Activated B cell treated with CpG ODN at 0.5 μM for 24 hours (primary cell): Measurements from ENCODE around the gene SPEM1. TPM values are rescaled to one million over a fixed set of nuclear protein-coding genes. Genes with fewer than 3 reads are reported as not detected.

Experiments used
- ATAC-seq: fragments of 200-7000 bp; cut with Tn5 transposase; one replicate; pipeline ENCODE4 v1.10.0; 2021; ENCODE audit warnings: low read depth, mild to moderate bottlenecking, moderate library complexity
- CTCF ChIA-PET: fragments of 350-600 bp; sonication (Branson Sonifier 250); formaldehyde crosslinking; loops from one replicate; lab custom pipeline; 2021; ENCODE audit warnings: antibody characterized with exemption; lab: Charles Lee
- POLR2A ChIA-PET: fragments of 350-600 bp; sonication (Branson Sonifier 250); formaldehyde crosslinking; loops from one replicate; lab custom pipeline; 2021; ENCODE audit warnings: antibody characterized with exemption; lab: Charles Lee
- DNase-seq: peaks from one replicate; pipeline ENCODE4 v3.0.0; 2022
- H3K27ac Mint-ChIP-seq: one replicate; pipeline ENCODE4 v1.8.0; 2020; ENCODE audit warnings: mixed read lengths
- H3K27me3 Mint-ChIP-seq: one replicate; pipeline ENCODE4 v1.8.0; 2021; ENCODE audit warnings: mixed read lengths
- H3K36me3 Mint-ChIP-seq: one replicate; pipeline ENCODE4 v1.8.0; 2021; ENCODE audit warnings: low read depth, mixed read lengths
- H3K4me1 Mint-ChIP-seq: one replicate; pipeline ENCODE4 v1.8.0; 2021; ENCODE audit warnings: mixed read lengths
- H3K4me3 Mint-ChIP-seq: one replicate; pipeline ENCODE4 v1.8.0; 2020; ENCODE audit warnings: mild to moderate bottlenecking, mixed read lengths
- H3K9me3 Mint-ChIP-seq: one replicate; pipeline ENCODE4 v1.8.0; 2020; ENCODE audit warnings: mixed read lengths
- intact Hi-C: fragments of 100-400 bp; cut with micrococcal nuclease; formaldehyde crosslinking; loops from one replicate; pipeline ENCODE4 v1.15.1; 2024
- total RNA-seq: library from RNA; stranded (reverse); gene quantifications from 2 replicates; pipeline ENCODE4 v1.2.3, GENCODE V29; 2022
- TF ChIP-seq, protein P1 (sequence below): fragments of 200-600 bp; IDR thresholded peaks from one replicate; pipeline ENCODE4 v1.8.0; 2022; ENCODE audit warnings: antibody characterized with exemption, mild to moderate bottlenecking

The SPEM1 gene
- total RNA-seq, 1 donor from 2014 or later = not detected

- intact Hi-C loops = loop anchor here (1.0 to 2.0 kb wide), 5 partner anchors 10 to 100 kb away; partner anchors contain the start of genes PLSCR3, POLR2A, TMEM102 and TMEM256
- CTCF ChIA-PET = interaction anchor here (1.4 kb wide), 1 partner anchor 29 kb away, joined by 4 read pairs; the partner anchor contains the start of gene TMEM95
- TF ChIP-seq, protein P1, sequence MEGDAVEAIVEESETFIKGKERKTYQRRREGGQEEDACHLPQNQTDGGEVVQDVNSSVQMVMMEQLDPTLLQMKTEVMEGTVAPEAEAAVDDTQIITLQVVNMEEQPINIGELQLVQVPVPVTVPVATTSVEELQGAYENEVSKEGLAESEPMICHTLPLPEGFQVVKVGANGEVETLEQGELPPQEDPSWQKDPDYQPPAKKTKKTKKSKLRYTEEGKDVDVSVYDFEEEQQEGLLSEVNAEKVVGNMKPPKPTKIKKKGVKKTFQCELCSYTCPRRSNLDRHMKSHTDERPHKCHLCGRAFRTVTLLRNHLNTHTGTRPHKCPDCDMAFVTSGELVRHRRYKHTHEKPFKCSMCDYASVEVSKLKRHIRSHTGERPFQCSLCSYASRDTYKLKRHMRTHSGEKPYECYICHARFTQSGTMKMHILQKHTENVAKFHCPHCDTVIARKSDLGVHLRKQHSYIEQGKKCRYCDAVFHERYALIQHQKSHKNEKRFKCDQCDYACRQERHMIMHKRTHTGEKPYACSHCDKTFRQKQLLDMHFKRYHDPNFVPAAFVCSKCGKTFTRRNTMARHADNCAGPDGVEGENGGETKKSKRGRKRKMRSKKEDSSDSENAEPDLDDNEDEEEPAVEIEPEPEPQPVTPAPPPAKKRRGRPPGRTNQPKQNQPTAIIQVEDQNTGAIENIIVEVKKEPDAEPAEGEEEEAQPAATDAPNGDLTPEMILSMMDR = no peak
- Mint-ChIP-seq H3K4me3 (peak overlapping the region; percentile 86), H3K27ac (peak overlapping the region; percentile 80), H3K9me3 (no peaks in the 10 kb centered on the region), H3K27me3 (peaks cover 23% of the 10 kb centered on the region), H3K4me1 (peaks cover 10% of the 10 kb centered on the region), H3K36me3 (peaks cover 10% of the 10 kb centered on the region)
- ATAC-seq (no peak), DNase-seq (no peak)
- POLR2A ChIA-PET = interaction anchor here (0.6 to 2.0 kb wide), 14 partner anchors 10 to 303 kb away, joined by 3 to 27 read pairs (median 4); partner anchors contain the start of genes ACAP1, MPDU1, NEURL4 and PLSCR3
These were observed 35.5 kb upstream of the SPEM1 start for GRCh38 chr17:7384489-7385081.

GRCh38 chr17:7388856-7389255 is 31.3 kb upstream of the SPEM1 start:
- no peaks in the 10 kb centered on the region for H3K27me3 Mint-ChIP-seq
- ATAC-seq (no peak), DNase-seq (no peak)
- intact Hi-C loops = no loop called here
- peaks cover 30% of the 10 kb centered on the region for H3K36me3 Mint-ChIP-seq
- H3K9me3 Mint-ChIP-seq = no peaks in the 10 kb centered on the region
- H3K4me3 Mint-ChIP-seq = no peak overlapping the region
- TF ChIP-seq, protein P1 = no peak
- POLR2A ChIA-PET = interaction anchor here (1.2 kb wide), 1 partner anchor 11 kb away, joined by 5 read pairs; no protein-coding TSS in a partner anchor
- H3K27ac Mint-ChIP-seq = no peak overlapping the region
- peaks cover 13% of the 10 kb centered on the region for H3K4me1 Mint-ChIP-seq
- CTCF ChIA-PET = no interaction called here

- DNase-seq (no peak), ATAC-seq (no peak)
- peaks cover 12% of the 10 kb centered on the region for H3K4me1 Mint-ChIP-seq
- CTCF ChIA-PET = no interaction called here
- H3K4me3 Mint-ChIP-seq = no peak overlapping the region
- no peaks in the 10 kb centered on the region for H3K27me3 Mint-ChIP-seq
- no peaks in the 10 kb centered on the region for H3K9me3 Mint-ChIP-seq
- POLR2A ChIA-PET = interaction anchor here (0.7 kb wide), 1 partner anchor 14 kb away, joined by 3 read pairs; no protein-coding TSS in a partner anchor
- peaks cover 32% of the 10 kb centered on the region for H3K36me3 Mint-ChIP-seq
- no peak overlapping the region for H3K27ac Mint-ChIP-seq
- TF ChIP-seq, protein P1 = no peak
- intact Hi-C loops = no loop called here
These were observed 29.9 kb upstream of the SPEM1 start for GRCh38 chr17:7389924-7390910.

DNA sequence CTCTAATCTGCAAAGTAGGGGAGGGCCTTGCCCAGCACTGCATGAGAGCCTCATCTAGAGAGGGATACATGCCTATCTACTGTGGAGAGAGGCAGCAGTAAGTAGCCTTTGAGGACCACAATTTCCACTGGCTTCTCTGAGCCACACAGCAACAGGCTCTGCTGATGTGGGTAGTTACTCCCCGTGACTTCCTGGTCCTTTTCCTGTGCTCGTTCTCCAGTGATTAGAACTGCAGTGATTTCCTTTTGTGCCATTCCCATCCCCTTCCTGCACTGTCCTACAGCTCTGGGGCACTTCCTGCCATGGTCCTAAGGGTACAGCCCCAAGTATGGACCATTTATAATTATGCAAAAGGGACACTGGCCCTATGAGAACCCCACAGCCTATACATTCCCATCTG is 28.8 kb upstream of the SPEM1 start:
- DNase-seq (no peak), ATAC-seq (no peak)
- Mint-ChIP-seq H3K4me3 (no peak overlapping the region), H3K27ac (no peak overlapping the region), H3K4me1 (peaks cover 13% of the 10 kb centered on the region), H3K9me3 (no peaks in the 10 kb centered on the region), H3K36me3 (peaks cover 32% of the 10 kb centered on the region), H3K27me3 (no peaks in the 10 kb centered on the region)
- TF ChIP-seq, protein P1 = no peak
- intact Hi-C loops = no loop called here
- CTCF ChIA-PET = no interaction called here
- POLR2A ChIA-PET = no interaction called here
